Testis (tissue), 3 donors: ENCODE data around the gene FBXL3. TPM values are rescaled to one million over a fixed set of nuclear protein-coding genes. Genes with fewer than 3 reads are reported as not detected.
"Not testable (repeated sequence)": the region's sequence is repeated elsewhere in the genome, so short reads cannot be mapped to it uniquely, and the experiment has no call there.

Experiments
- DNase-seq: peaks from one replicate; pipeline ENCODE4 v3.0.0-alpha.2; 2019
- H3K27ac ChIP-seq, 2 donors: fragments of 200-600 bp; sonication (generic); one replicate each; pipeline ENCODE4 v1.5.1; 2019
- H3K27me3 ChIP-seq: fragments of 200-600 bp; sonication (generic); one replicate; pipeline ENCODE4 v1.5.1; 2019
- H3K36me3 ChIP-seq: fragments of 200-600 bp; sonication (generic); one replicate; pipeline ENCODE4 v1.5.1; 2017; ENCODE audit warnings: low read depth; ENCODE audit errors: missing control alignments
- H3K4me1 ChIP-seq: fragments of 200-600 bp; sonication (generic); one replicate; pipeline ENCODE4 v1.5.1; 2019
- H3K4me3 ChIP-seq, 2 donors: fragments of 200-600 bp; sonication (generic); one replicate each; pipeline ENCODE4 v1.5.1; 2017 to 2019
- H3K9me3 ChIP-seq: fragments of 200-600 bp; sonication (generic); one replicate; pipeline ENCODE4 v1.5.1; 2017
- POLR2A ChIP-seq: fragments of 450-650 bp; IDR thresholded peaks from one replicate; pipeline ENCODE4 v1.6.1; 2017; ENCODE audit warnings: antibody characterized with exemption, mild to moderate bottlenecking, moderate library complexity
- WGBS, 2 donors: methylation state at CpG; one replicate each; pipeline ENCODE4 v1.1.5; 2018; 5-methylcytosine and 5-hydroxymethylcytosine counted together
- intact Hi-C: fragments of 100-400 bp; cut with DNase I; formaldehyde crosslinking; loops from one replicate; pipeline ENCODE4 v1.15.1; 2023; ENCODE audit warnings: low total_unique reads
- polyA plus RNA-seq: library from polyadenylated mRNA; stranded (reverse); fragments of 350-450 nt; fragmentation: Illumina TruSeq; extraction: RNeasy Lipid Tissue Mini Kit (QIAGEN cat#74804); gene quantifications from one replicate; pipeline ENCODE4 v1.2.3, GENCODE V29; 2014; ENCODE audit warnings: low read depth, low replicate concordance; ENCODE audit not compliant: insufficient read depth
- total RNA-seq, 2 donors: library from RNA; depleted of rRNA; stranded (reverse); fragments of >200 nt; gene quantifications; one replicate each; pipeline ENCODE4 v1.2.3, GENCODE V29; 2016
- TF ChIP-seq, protein P1 (sequence below), 3 experiments: fragments of 450-650 bp in 2 of 3; fragments of 200-600 bp in 1 of 3; sonication (generic) in 1 of 3; IDR thresholded peaks; one replicate each; pipeline ENCODE4 v1.5.1; 2016 to 2019; ENCODE audit warnings: antibody characterized with exemption in 3 of 3, mild to moderate bottlenecking in 2 of 3, moderate library complexity in 1 of 3

The FBXL3 gene
- total and polyA plus RNA-seq, 3 donors from 2014 or later, result 51.0 to 111 (median 84.0) TPM

GRCh38 chr13:76967031-76967430 is 59.9 kb downstream of the FBXL3 start:
- TF ChIP-seq, protein P1, sequence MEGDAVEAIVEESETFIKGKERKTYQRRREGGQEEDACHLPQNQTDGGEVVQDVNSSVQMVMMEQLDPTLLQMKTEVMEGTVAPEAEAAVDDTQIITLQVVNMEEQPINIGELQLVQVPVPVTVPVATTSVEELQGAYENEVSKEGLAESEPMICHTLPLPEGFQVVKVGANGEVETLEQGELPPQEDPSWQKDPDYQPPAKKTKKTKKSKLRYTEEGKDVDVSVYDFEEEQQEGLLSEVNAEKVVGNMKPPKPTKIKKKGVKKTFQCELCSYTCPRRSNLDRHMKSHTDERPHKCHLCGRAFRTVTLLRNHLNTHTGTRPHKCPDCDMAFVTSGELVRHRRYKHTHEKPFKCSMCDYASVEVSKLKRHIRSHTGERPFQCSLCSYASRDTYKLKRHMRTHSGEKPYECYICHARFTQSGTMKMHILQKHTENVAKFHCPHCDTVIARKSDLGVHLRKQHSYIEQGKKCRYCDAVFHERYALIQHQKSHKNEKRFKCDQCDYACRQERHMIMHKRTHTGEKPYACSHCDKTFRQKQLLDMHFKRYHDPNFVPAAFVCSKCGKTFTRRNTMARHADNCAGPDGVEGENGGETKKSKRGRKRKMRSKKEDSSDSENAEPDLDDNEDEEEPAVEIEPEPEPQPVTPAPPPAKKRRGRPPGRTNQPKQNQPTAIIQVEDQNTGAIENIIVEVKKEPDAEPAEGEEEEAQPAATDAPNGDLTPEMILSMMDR (IDR thresholded peaks at IDR 0.05), result no peak
- no peak for TF ChIP-seq POLR2A
- Histone ChIP-seq H3K9me3 (no peaks in the 10 kb centered on the region), H3K36me3 (no peaks in the 10 kb centered on the region), H3K27me3 (no peaks in the 10 kb centered on the region), H3K4me3 (no peak overlapping the region), H3K4me1 (peaks cover 20% of the 10 kb centered on the region), H3K27ac (no peak overlapping the region)
- intact Hi-C loops, result no loop called here
- 79 to 87% methylated on average over 6 of the region's 6 CpGs for WGBS, 2 donors
- no peak for DNase-seq

DNA sequence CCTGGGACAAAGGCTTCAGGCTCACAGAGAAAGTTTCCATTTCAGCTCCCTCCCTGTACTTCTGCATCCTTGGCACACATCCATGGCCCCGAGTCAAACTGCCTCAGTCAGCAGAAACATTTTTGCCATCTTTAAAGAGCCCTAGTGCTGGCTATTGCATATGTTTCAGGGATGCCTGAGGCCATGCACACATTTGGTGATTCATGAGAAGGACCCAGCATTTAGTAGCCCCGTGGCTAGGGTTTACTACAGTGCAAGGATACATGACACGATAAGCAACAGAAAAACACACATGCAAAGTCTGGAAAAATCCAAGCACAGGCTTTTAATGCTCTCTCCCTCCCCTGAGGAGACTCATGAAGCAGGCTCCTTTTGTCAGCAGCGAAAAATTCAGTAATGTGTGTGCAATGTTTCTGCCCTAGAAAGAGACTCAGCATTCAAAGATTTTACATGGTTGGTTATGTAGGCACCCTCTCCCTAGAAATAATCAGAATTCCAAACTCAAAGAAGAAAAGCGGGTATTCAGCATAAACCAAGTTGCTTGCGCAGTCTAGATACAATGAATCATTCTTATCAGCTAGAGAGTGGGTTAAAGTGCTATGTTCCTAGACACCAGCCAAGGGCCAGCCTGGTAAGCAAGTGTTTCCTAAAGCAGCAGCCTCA is 61.1 kb downstream of the FBXL3 start:
- H3K9me3 ChIP-seq, result no peaks in the 10 kb centered on the region
- H3K4me1 ChIP-seq, result peaks cover 20% of the 10 kb centered on the region
- WGBS, 2 donors, result 17 to 42% methylated on average over 6 of the region's 6 CpGs
- peak; percentile 87 for DNase-seq
- no peaks in the 10 kb centered on the region for H3K36me3 ChIP-seq
- no peak overlapping the region for H3K4me3 ChIP-seq
- TF ChIP-seq, protein P1 (IDR thresholded peaks at IDR 0.05), result no peak
- no peak for TF ChIP-seq POLR2A
- intact Hi-C loops, result no loop called here
- H3K27me3 ChIP-seq, result no peaks in the 10 kb centered on the region
- H3K27ac ChIP-seq, result peak overlapping the region; percentile 44 to 48

DNA sequence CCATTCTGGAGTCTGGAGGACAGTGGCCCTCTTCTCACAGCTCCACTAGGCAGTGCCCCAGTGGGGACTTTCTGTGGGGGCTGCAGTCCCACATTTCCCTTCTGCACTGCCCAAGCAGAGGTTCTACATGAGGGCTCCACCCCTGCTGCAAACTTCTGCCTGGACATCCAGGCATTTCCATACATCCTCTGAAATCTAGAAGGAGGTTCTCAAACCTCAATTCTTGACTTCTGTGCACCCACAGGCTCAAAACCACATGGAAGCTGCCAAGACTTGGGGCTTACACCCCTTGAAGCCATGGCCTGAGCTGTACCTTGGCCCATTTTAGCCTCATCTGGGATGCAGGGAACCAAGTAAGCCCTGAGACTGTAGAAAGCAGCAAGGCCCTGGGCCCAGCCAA is 67.2 kb downstream of the FBXL3 start:
- intact Hi-C loops, H3K4me1 ChIP-seq, H3K36me3 ChIP-seq, H3K27me3 ChIP-seq, H3K27ac ChIP-seq, DNase-seq, H3K4me3 ChIP-seq, H3K9me3 ChIP-seq: not testable (repeated sequence)

DNA sequence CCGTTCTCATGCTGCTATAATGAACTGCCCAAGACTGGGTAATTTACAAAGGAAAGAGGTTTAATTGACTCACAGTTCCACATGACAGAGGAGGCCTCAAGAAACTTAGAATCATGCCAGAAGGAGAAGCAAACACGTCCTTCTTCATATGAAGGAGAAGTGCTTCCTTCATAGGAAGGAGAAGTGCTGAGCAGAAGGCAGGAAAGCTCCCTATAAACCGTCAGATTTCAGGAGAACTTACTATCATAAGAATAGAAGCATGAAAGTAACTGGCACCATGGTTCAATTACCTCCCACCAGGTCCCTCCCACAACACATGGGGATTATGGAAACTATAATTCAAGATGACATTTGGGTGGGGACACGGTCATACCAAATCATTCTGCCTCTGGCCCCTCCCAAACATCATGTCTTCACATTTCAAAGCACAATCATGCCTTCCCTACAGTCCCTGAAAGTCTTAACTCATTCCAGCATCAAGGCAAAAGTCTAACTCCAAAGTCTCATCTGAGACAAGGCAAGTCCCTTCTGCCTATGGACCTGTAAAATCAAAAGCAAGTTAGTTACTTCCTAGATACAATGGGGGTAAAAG is 68.0 kb downstream of the FBXL3 start:
- H3K9me3 ChIP-seq, result no peaks in the 10 kb centered on the region

DNA sequence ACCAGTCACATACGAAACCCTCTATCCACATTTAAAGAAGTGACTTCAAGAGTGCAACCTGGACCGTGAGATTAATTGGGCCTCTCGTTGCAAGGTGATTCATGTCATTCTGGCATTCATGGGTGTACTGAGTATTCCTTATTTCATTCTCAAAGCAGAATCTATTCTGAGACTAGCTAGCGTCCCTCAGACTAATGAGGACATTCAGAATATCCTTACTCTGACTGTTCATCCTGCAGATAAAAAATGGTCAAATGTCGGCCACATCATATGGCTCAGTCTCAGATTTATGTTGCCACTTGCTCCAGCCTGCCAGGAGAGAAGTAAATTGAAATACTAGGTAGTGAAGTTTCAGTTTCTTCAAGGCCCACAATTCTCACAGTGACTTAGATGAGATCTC is 71.3 kb downstream of the FBXL3 start:
- DNase-seq, result no peak
- no peak for TF ChIP-seq POLR2A
- TF ChIP-seq, protein P1 (IDR thresholded peaks at IDR 0.05), result no peak
- Histone ChIP-seq H3K36me3 (no peaks in the 10 kb centered on the region), H3K27ac (no peak overlapping the region), H3K9me3 (no peaks in the 10 kb centered on the region), H3K4me3 (no peak overlapping the region), H3K27me3 (no peaks in the 10 kb centered on the region), H3K4me1 (no peaks in the 10 kb centered on the region)
- WGBS, 2 donors, result 71 to 76% methylated on average over 5 of the region's 5 CpGs
- intact Hi-C loops, result no loop called here

More for the DNA sequence above, 68.0 kb downstream of the FBXL3 start:
- Histone ChIP-seq H3K27ac (no peak overlapping the region), H3K27me3 (no peaks in the 10 kb centered on the region), H3K4me3 (no peak overlapping the region), H3K36me3 (no peaks in the 10 kb centered on the region), H3K4me1 (no peaks in the 10 kb centered on the region)
- no peak for DNase-seq
- TF ChIP-seq POLR2A, result no peak
- TF ChIP-seq, protein P1 (IDR thresholded peaks at IDR 0.05), result no peak
- intact Hi-C loops, result no loop called here
- WGBS, 2 donors, result 78 to 93% methylated on average over 4 of the region's 4 CpGs

Other genes with a start within 250 kb of the FBXL3 start
- 100 to 1,000 TPM in 1 of 2 donors, 10 to 100 TPM in 1; 86.8 to 127 TPM for gene KCTD12, start 140.8 kb downstream of the FBXL3 start, total RNA-seq
- 63.9 TPM for gene KCTD12, start 140.8 kb downstream of the FBXL3 start, polyA plus RNA-seq
- under 1 TPM in 1 of 2 donors, not detected in 1; 0.12 TPM for gene ACOD1, start 78.6 kb downstream of the FBXL3 start, total RNA-seq
- not detected for gene ACOD1, start 78.6 kb downstream of the FBXL3 start, polyA plus RNA-seq
- gene CLN5, start 35.1 kb downstream of the FBXL3 start, total RNA-seq, result 10 to 100 TPM; 28.1 to 39.2 TPM
- 30.5 TPM for gene CLN5, start 35.1 kb downstream of the FBXL3 start, polyA plus RNA-seq